ENCODE measurements around the gene DEPDC1B. TPM values are rescaled to one million over a fixed set of nuclear protein-coding genes. Genes with fewer than 3 reads are reported as not detected.

DEPDC1B gene
- total RNA-seq, 2 experiments from 2014 or later, result 39.0 to 42.3 TPM

Other genes starting within 250 kb of the DEPDC1B start
- 1 to 10 TPM in 1 of 2 experiments, under 1 TPM in 1; 0.71 to 1.1 TPM for gene ELOVL7, start 144.1 kb upstream of the DEPDC1B start, total RNA-seq
- gene ERCC8, start 244.9 kb upstream of the DEPDC1B start, total RNA-seq, result 1 to 10 TPM; 5.9 to 7.3 TPM
- gene NDUFAF2, start 245.0 kb upstream of the DEPDC1B start, total RNA-seq, result 10 to 100 TPM; 18.3 to 21.1 TPM

Measured in activated CD4-positive, alpha-beta memory T cell treated with anti-CD3 and anti-CD28 coated beads, Interleukin-2, amount 10 ng/mL, durations not matched to agents 7 days and 5 days (primary cell).